Measurements from ENCODE around the gene F8A3.
"Not testable (repeated sequence)": the region's sequence is repeated elsewhere in the genome, so short reads cannot be mapped to it uniquely, and the experiment has no call there.

F8A3 gene

DNA sequence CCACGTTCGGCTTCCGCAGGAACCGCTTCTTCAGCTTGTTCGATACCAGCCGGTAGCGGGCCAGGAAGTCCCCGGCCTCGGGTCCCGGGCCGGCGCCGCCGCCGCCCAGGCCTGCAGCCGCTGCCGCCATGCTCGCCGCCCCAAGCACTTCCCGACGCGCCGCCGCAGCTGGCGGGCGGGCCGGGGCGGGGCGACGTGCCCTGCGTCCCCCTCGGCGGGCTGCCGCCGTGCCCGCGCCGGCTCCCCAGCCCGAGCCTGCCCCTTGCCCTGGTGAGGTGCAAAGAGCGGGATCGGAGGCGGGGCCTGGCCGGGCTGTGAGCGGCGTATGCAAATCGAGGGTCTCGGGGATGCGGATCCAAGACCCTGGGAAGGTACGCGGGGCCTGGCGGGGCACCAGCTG lies at the start of gene F8A3:
Gene F8A3, minus strand, starts transcription at position 150 of the 400 bp plus-strand sequence. Its CDS starts 20 bp downstream, at position 130.
- DNase-seq (ENCODE audit: low read depth): not testable (repeated sequence)

DNA sequence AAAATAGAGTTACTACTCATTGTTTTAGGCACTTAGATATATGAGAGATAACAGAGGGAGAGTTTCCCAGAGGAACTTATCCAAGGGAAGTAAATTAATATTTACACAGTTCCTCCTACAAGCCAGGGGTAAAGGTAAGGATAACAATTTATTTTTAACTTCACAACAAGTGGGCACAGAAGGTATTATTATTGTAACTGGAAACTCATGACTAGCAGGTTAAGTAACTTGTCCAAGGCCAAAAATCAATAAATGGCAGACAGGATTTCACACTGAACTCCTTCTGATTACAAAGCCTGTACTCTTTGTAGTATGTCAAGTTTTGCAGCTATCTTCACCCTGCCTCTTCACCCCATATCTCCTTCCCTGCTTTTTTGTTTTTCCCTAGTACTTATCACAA lies 46.9 kb upstream of the F8A3 start:
- no peak for DNase-seq (ENCODE audit: low read depth)

DNA sequence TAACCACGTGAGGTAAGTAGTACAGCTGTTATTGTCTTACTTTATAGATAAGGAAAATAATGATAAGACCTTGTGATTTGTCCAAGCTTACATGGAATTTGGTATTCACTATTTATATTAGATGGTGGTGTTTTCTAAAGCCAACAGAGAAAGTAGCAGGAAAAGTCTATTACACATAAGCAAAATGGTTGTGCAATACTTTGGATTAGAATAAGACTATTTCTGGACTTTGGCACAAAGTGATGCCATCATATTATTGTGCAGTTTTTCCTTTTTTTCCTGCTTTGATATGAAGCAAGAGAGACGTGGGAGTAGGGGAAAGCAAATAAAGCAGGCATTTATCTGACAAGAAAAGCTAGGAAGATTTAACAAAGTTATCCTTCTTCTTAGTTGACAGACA lies 36.7 kb upstream of the F8A3 start:
- not testable (repeated sequence) for DNase-seq (ENCODE audit: low read depth)

DNA sequence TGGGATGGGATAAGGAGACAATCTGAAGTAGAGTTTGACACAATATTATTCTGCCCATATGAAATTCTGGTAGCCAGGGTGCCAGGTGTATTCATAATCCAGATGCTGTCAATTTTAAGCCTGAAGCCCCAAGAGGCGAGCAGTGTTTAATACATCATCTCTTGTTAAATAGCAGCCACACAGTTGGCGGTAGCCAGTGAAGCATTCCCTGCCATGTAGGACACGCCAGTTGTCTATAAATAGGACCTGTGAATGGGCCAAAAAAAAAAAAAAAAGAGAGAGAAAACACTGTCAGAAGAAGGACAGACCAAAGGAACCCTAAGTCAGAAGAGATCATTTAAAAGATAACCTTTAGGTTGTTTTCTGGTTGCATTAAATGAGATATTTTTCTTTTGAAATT lies 33.0 kb upstream of the F8A3 start:
- not testable (repeated sequence) for DNase-seq (ENCODE audit: low read depth)

DNA sequence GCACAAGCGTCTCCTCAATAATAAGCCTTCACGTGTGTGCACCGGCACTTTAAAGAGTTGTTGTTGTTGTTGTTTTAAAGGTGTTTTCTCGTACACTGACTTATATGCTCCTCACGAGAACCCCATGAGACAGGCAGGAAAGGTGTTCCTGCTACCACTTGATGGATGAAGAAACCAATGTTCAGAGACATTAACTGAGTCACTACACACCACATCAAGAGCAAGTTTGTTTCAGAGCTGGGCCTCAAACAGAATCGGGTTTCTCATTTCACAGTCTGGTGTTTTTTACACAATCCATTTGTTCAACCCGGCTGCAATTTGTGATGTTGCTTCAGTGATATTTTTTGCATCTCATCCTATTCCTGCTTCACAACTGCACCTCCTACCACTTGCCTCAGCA lies 18.7 kb upstream of the F8A3 start:
- not testable (repeated sequence) for DNase-seq (ENCODE audit: low read depth)

DNA sequence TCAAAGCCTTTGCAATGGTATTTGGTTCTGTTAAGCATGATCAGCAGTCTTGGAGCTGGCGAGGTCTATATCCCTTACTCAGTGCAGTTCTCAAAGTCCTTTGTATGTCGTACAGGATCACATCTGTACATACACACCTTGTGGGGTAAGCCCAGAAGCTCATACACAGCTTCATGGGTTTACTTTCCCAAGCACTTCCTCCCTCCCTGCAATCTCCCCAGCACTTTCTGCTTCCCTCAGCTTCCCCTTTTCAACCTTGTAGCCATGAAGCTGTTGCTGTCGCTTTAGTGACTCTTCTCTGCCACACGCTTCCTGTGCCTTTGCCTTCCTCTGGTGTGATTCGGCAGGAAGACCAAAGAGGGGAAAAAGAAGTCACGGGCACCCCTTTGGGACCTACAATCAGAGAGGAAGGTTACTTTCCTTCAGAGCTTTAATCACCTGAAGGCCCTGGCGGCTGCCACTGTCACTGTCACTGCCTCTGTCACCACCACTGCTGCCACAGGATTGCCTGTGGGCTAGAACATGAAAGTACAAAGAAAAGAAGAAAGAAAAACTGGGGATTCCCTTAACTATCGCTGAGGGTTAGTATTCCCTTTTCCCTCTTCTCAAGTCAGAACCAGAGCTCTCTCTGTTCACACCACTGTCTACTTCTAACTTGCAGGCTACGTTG lies 8.0 kb upstream of the F8A3 start:
- DNase-seq (ENCODE audit: low read depth): not testable (repeated sequence)

DNA sequence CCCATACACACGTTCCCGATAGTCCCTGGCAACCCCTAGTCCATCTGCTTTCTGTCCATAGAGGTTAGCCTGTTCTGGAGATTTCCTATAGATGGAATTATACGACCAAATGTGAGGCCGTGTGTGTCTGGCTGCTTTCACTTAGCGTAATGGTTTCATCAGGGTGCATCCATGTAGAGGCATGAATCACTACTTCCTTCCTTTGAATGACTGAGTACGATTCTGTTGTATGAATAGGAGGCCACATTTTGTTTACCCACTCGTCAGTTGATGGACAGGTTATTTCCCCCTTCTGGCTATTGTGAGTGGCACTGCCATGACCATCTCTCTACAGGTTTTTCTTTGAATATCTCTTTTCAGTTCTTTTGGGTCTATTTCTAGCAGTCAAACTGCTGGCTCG lies 2.1 kb upstream of the F8A3 start:
- DNase-seq (ENCODE audit: low read depth): not testable (repeated sequence)

DNA sequence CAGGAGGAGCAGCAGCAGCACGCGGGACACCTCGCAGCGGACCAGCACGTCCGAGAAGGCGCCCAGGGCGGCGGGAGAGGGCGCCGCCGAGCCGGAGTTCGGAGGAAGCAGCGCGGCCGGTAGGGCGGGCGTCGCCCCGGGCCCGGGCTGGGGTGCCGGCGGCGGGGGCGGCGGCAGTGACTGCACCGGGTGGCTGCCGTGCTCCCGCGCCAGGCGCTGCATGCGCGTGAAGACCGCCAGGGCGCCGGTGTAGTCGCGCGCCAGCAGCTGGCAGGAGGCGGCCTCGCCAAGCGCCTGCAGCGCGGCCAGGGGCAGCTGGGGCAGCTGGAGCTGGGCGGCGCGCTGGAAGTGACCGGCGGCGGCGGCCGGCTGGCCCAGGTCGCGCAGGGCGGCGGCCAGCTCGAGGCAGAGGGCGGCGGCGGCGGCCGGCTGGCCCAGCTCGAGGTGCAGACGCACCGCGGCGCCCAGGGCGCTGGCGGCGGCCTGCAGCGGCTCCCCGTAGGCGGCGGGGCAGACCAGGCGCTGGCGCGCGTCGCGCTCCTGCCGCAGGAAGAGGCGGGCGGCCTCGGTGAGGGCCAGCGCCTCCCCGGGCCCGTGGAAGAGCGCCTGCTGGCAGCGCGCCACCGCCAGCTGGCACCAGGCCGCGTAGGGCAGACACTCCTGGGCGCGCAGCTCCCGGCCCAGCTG lies 516 bp downstream of the F8A3 start:
- DNase-seq (ENCODE audit: low read depth): not testable (repeated sequence)

DNA sequence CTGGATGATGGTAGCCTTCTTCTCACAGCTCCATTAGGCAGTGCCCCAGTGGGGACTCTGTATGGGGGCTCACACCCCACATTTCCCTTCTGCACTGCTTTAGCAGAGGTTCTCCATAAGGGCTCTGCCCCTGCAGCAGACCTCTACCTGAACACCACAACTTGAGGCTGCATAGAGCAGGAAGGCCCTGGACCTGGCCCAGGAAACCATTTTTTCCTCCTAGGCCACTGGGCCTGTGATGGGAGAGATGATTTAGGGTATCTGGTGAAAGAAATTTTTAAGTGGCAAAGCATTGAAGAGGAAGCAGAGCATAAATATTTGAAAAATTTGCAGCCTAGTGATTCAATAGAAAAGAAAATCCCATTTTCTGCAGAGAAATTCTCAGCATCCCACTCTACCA lies 17.3 kb downstream of the F8A3 start:
- DNase-seq (ENCODE audit: low read depth): no peak

DNA sequence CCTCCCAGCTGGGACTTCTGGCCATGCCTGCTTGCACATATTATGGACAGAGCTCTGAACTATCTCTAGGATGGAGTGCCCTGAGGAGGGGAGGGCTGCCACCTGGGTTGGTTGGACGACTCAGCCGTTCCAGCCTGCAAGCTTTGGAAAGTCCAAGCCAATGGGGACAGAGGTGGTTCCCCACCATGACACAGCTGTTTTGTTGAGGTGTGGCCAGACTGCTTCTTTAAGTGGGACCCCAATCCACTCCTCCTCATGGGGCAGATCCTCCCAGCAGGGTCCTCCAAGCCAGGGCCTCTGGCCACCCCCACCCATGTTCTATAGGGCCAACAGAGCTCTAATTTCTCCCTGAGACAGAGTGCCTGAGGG lies 22.7 kb downstream of the F8A3 start:
- DNase-seq (ENCODE audit: low read depth): no peak

DNA sequence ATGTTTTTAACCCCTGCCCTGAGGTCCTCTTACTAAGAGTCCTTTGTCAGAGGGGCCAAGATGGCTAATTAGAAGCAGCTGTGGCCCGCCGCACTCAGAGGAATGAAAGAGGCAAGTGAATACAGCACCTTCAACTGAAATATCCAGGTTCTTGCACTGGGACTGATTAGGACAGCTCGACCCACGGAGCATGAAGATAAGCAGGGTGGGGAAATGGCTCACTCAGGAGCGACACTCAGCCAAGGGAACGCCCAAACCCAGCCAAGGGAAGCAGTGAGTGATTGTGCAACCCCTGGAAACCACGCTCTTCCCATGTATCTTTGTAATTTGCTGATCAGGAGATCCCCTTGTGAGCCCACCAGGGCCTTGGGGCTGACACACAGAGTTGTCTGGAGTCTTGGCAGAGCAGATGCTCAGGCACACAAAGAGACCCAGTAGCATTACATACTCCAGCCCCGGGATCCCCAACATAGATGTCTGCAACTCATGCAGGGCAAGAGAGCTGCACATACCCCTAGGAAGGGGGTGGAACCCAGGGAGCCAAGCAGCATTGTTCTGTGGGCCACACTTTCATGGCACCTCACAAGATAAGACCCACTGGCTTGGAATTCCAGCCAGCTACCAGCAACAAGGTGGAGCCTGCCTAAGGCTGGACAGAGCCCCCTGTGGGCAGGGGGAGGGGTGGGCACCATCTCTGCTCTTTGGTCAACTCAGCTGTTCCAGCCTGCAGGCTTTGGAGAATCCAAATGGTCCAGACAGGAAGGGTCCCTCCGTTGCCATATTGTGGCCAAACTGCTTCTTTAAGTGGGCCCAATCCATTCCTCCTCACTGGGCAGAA lies 23.3 kb downstream of the F8A3 start:
- no peak for DNase-seq (ENCODE audit: low read depth)

DNA sequence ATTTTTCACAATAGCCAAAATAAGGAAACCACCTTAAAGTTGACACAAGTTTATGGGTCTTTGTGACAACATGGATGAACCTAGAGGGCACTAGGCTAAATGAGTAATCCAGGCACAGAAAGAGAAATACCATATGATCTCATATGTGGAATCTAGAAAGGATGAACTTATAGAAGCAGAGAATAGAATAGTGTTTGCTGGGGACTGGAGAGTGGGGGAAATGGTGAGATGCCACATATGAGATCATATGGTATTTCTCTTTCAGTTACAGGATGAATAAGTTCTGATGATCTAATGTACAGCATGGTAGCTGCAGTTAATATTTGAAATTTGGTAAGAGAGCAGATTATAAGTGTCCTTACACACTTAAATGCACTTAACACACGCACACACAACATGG lies 40.7 kb downstream of the F8A3 start:
- no peak for DNase-seq (ENCODE audit: low read depth)
